HL-60/S4 (cell line): ENCODE data around the gene BRSK1.

Source experiments
- in situ Hi-C: fragments of 300-500 bp; cut with MboI; formaldehyde crosslinking; loops from 2 replicates; pipeline ENCODE4 v1.14.3; 2022; ENCODE audit warnings: low sequenced_read_pairs

Gene BRSK1

DNA sequence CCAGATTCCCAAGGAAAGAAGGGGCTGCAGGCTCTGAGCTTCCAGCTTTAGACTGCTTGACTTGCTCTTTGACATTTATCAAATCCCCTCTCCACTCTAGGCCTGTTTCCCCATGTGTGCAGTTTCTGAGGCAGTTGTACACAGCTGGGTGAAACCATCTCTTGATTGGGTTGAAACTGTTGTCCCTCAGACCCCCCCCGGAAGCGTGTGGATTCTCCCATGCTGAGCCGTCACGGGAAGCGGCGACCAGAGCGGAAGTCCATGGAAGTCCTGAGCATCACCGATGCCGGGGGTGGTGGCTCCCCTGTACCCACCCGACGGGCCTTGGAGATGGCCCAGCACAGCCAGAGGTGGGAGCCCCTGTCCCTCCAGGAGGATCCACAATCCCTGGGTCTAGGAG is 19.7 kb downstream of the BRSK1 start:
- in situ Hi-C loops: no loop called here

- in situ Hi-C loops: no loop called here
Measured at GRCh38 chr19:55304279-55304978, 20.6 kb downstream of the BRSK1 start.

DNA sequence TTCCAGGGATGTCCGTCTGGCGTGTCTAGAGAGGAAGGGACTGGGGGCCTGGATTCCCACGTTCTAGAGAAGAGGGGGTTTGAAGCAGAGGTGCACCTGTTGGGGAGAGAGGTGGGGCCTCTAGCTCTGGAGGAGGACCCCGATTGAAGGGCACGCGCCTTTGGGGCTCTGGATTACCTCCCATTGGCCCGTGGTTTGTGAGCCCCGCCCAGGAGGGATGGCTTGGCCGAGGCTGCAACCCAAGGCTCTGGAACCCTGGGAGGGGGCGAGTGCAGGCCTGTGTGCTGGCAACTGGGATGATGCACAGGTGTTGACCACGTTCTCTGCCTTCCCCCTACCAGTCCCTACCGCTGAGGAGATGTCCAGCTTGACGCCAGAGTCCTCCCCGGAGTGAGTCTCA is 21.2 kb downstream of the BRSK1 start:
- in situ Hi-C loops: no loop called here

DNA sequence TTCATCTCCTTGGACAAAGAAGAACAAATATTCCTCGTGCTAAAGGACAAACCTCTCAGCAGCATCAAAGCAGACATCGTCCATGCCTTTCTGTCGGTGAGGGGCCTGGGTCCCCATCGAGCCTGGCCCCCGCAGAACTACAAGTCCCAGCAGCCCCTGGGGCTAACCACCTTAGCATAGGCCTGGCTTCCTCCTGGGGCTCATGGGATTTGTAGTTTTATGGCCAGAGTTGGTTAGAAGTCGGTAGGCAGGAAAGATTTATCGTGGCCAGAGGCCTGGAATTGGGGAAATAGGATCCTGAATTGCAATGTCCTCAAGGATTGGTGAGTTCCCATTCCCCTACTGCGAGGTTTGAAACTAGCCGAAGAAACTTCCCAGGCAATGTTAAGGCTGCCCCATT is 21.7 kb downstream of the BRSK1 start:
- in situ Hi-C loops: no loop called here

- in situ Hi-C loops: no loop called here
Measured at GRCh38 chr19:55305983-55306562, 22.3 kb downstream of the BRSK1 start.

- in situ Hi-C loops: no loop called here
Measured at GRCh38 chr19:55306712-55307111, 22.9 kb downstream of the BRSK1 start.

DNA sequence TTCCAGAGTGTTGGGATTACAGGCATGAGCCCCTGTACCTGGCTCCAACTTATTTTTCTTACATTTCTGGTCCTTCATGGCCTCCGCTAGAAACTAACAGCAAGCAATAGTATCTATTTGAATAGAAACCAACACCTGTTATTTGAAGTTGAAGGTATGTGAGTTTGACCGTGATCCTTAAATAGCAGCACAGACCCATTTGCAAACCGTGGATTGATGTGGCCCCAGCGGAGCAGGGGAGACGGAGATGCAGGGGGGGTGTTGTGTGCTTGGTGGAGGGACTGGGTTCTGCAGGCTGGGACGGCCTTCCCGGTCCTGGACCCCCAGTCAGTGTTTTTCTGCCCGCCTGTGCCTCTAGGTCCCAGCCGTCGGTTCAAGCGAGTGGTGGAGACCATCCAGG is 24.5 kb downstream of the BRSK1 start:
- in situ Hi-C loops: no loop called here

DNA sequence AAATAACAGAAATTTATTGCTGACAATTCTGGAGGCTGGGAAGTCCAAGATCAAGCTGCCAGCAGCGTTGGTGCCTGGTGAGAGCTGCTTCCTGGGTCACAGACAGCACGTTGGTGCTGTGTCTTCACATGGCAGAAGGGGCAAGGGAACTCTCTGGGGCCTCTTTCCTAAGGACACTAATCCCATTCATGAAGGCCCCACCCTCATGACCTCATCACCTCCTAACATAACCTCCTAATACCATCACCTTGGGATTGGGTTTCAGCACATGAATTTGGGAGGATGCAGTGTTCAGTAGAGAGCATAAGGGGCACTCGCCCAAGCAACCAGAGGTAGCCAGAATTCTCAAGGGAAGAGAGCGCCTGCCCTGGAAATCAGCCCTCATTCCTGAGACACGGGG is 25.7 kb downstream of the BRSK1 start:
- in situ Hi-C loops: no loop called here

- in situ Hi-C loops: no loop called here
Measured at GRCh38 chr19:55310498-55310897, 26.7 kb downstream of the BRSK1 start.

GRCh38 chr19:55311397-55311796 is 27.6 kb downstream of the BRSK1 start:
- in situ Hi-C loops: no loop called here

GRCh38 chr19:55311797-55312196 is 28.0 kb downstream of the BRSK1 start:
- in situ Hi-C loops: no loop called here

DNA sequence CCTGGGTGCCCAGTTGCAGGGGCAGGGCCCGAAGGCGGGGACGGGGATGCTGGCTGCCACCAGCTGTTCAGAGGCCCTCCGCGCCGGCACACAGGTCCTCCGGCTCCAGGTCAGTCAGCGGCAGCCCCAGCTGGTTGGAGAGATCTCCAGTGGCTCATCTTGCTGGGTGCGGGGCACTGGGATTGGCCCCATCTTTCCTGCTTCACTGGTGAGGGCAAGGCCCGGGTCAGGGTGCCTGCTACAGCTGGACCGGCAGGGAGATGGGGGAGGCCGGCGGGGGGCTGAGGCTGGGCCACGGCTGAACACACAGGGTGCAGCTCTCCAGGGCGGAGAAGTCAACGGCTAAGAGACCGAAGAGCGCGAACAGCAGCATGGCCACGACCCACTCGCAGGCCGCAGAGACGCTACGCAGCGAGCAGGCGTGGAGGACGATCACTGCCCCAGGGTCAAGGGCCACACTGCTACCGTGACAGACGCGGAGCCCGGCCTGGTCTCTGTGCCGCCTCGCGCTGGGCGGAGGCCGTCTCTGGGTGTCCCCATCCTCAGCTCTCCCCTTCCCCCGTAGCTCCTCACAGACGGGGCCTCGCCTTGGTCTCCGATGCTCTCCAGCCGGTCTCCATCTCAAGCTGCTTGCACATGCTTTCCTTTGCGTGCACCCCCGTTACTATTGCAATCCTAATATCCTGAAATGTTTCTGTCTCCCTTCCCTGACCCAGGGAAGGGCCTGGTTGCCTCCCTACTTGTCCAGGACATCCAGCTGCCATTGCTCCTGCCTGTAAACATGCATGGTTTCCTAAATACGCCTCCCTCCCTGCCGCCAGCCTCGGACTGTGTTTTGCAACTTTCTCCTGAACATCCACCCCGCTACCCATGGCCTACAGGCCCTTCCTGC is 29.1 kb downstream of the BRSK1 start:
- in situ Hi-C loops: no loop called here

GRCh38 chr19:55314396-55314795 is 30.6 kb downstream of the BRSK1 start:
- in situ Hi-C loops: no loop called here

GRCh38 chr19:55315956-55316525 is 32.2 kb downstream of the BRSK1 start:
- in situ Hi-C loops: no loop called here

DNA sequence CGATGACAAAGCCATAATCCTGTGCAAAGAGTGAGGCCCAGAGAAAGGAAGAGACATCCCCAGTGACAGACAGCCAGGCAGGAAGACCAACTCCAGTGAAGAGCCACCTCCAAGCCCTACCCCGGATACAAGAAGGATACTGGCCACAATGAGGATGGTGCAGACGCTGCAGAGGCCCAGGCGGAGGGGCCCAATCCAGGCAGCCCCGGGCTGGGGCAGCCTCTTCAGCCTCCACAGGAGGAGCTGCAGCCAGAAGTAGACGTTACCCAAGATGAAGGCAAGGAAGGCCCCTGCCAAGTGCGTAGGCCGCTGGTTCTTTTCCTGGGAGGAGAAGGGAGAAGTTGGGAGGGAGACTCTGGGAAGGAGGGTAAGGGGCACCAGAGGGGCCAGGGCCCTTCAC is 32.8 kb downstream of the BRSK1 start:
- in situ Hi-C loops: no loop called here

DNA sequence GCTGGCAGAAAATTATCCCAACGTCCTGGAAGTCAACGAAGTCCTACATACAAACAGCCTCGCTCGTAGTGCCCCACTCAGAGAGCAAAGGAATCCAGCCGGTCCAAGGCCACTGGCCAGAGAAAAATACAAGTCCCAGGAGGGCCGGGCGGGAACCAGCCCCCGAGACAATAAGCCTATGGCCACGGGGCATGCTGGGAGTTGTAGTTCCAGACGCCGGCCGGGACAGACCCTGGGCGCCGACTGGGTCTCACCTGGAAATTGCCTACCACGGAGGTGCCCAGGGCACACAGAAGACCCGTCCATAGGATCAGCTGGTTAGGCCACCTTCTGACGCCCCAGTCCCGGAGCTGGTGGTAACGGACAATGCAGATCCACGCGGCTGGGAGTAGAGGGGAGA is 36.0 kb downstream of the BRSK1 start:
- in situ Hi-C loops: no loop called here

DNA sequence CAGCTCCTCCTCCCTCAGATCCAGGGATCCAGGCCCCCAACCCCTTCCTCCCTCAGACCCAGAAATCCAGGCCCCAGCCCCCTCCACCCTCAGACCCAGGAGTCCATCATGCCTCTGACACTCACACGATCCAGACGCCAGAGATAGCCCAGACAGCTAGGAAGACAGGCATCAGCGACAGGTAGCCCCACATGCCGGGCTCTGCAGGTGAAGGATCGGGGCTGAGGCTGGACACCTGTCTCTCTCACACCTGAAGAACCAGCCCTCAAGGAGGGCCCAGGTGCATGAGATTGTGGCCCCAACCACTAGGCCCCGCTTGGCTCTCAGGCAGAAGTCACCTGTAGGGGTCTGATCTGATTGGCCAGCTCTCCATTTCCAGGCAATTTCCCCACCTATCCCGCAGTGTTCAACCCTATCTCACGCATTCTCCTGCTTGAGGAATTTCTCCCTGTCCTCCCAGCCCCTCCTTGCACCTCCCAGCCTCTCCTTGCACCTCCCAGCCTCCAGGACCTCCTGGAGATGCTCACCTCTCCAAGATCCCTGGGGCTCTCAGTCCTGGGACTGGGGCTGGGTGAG is 37.1 kb downstream of the BRSK1 start:
- in situ Hi-C loops: no loop called here

DNA sequence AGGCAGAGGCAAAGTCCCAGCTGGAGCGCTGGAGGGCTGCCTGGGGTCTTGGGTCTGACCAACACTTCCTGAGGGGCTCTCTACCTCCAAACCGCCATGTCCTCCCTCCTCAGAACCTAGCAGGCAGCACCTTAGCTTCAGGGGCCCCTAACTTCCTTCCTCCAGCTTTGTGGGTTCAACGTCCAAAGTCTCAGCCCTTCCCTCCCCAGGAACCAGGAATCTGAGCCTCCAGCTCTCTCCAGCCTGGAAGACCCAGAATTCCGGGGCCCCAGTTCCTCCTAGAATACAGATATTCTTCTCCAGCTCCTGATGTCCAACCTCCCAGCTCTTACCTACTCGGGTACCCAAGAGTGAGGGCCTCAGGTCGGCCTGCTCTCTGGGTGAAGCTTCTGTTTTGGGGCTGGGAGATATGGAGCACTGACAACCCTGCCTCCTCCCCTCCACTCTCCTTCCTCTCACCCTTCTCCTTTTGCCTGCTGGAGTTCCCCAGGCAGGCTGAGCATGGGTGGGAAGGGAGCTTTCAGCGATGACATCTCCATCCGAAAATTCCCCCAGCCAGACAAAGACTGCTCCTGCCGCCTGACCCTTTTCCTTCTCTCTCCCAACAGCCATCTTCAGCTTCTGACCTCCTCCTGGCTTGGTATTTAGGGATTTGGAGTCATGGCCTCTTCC is 37.8 kb downstream of the BRSK1 start:
- in situ Hi-C loops: no loop called here

GRCh38 chr19:55322204-55322885 is 38.5 kb downstream of the BRSK1 start:
- in situ Hi-C loops: no loop called here

GRCh38 chr19:55324662-55325061 is 40.9 kb downstream of the BRSK1 start:
- in situ Hi-C loops: no loop called here
